ENCODE results near the gene SCIMP. TPM values are rescaled to one million over a fixed set of nuclear protein-coding genes. Genes with fewer than 3 reads are reported as not detected.
A peak's percentile ranks its signal among the peaks of the same experiment; 100 is the strongest.
"Not testable (repeated sequence)": the region's sequence is repeated elsewhere in the genome, so short reads cannot be mapped to it uniquely, and the experiment has no call there.

SCIMP gene
- total RNA-seq, 3 donors from 2014 or later, result 1.1 to 3.0 (median 2.8) TPM

DNA sequence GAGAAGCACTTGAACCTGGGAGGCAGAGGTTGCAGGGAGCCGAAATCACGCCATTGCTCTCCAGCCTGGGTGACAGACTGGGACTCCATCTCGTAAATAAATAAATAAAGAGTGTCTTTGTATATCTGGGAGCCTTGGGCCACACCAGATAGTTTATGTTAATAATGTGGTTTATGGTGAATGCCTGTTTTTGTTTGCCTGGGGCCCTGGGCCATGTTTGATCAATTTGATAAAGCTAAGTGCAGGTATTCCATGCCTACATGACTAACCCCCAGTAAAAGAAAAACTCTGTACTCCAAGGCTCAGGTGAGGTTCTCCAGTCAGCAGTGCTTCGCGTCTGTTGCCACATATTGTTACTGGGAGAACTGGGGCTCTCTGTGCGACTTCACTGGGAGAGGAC, 15.1 kb downstream of the SCIMP start:
- no peak for ATAC-seq
- H3K4me3 ChIP-seq, result no peak overlapping the region
- no peak for DNase-seq
- intact Hi-C loops (cut with DNase I, micrococcal nuclease), result no loop called here
- no peaks in the 10 kb centered on the region for H3K9me3 ChIP-seq
- H3K4me1 ChIP-seq (ENCODE audit: low read depth), result no peaks in the 10 kb centered on the region
- TF ChIP-seq, protein P1, sequence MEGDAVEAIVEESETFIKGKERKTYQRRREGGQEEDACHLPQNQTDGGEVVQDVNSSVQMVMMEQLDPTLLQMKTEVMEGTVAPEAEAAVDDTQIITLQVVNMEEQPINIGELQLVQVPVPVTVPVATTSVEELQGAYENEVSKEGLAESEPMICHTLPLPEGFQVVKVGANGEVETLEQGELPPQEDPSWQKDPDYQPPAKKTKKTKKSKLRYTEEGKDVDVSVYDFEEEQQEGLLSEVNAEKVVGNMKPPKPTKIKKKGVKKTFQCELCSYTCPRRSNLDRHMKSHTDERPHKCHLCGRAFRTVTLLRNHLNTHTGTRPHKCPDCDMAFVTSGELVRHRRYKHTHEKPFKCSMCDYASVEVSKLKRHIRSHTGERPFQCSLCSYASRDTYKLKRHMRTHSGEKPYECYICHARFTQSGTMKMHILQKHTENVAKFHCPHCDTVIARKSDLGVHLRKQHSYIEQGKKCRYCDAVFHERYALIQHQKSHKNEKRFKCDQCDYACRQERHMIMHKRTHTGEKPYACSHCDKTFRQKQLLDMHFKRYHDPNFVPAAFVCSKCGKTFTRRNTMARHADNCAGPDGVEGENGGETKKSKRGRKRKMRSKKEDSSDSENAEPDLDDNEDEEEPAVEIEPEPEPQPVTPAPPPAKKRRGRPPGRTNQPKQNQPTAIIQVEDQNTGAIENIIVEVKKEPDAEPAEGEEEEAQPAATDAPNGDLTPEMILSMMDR (IDR thresholded peaks at IDR 0.05), result no peak
- H3K36me3 ChIP-seq (ENCODE audit: low read depth), result no peaks in the 10 kb centered on the region

DNA sequence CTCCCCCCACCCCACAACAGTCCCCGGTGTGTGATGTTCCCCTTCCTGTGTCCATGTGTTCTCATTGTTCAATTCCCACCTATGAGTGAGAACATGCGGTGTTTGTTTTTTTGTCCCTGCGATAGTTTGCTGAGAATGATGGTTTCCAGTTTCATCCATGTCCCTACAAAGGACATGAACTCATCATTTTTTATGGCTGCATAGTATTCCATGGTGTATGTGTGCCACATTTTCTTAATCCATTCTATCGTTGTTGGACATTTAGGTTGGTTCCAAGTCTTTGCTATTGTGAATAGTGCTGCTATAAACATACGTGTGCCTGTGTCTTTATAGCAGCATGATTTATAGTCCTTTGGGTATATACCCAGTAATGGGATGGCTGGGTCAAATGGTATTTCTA, 17.1 kb downstream of the SCIMP start:
- DNase-seq; H3K9me3 ChIP-seq; H3K36me3 ChIP-seq (ENCODE audit: low read depth); intact Hi-C loops (cut with DNase I, micrococcal nuclease); H3K4me1 ChIP-seq (ENCODE audit: low read depth); ATAC-seq; H3K4me3 ChIP-seq: not testable (repeated sequence)

DNA sequence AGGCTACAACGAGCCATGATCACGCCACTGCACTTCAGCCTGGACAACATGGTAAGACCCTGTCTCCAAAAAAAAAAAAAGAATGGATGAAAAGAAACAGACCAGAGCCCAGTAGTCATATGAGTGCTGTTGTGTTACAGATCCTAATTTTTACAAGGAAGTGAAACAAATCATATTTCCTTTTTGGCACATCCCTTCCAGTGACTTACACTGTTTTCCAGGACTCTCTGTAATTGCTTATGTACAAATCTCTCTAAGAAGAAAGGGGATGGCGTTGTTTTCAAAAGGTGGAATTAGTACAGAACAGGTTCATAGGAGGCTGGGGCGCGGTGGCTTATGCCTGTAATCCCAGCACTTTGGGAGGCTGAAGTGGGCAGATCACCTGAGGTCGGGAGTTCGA, 23.2 kb downstream of the SCIMP start:
- H3K9me3 ChIP-seq, result no peaks in the 10 kb centered on the region
- TF ChIP-seq, protein P1 (IDR thresholded peaks at IDR 0.05), result no peak
- DNase-seq, result no peak
- no peak for ATAC-seq
- intact Hi-C loops (cut with DNase I, micrococcal nuclease), result no loop called here
- H3K36me3 ChIP-seq (ENCODE audit: low read depth), result no peaks in the 10 kb centered on the region
- H3K4me3 ChIP-seq, result no peak overlapping the region
- no peaks in the 10 kb centered on the region for H3K4me1 ChIP-seq (ENCODE audit: low read depth)

DNA sequence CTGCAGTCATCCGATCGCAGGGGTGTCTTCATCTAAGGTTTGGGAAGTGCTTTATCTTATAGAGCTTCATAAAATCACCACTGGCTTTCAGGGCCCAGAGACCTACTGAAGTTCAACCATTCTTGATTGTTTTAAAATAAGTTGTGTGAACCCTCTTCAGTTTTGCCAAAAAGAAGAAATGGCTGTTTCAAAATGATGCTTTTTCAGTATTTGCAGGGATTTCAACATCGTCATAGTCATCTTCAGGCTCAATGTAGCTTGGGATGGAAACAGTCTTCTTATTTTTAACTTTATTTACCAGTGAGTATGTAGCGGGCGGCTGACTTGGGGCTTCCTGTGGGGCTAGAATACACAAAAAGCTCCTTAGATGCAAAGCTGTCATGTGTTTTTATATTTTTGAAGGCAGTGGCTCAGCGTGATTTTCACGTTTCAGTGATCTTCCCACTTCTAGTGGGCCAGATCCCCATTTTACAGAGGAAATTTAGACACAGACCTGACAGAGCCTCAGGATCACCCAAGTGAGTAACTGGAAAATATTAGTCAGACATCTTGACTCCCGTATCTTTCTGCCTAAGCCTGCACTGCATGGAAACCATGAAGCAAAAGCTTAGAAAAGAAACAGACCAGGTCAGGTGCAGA, 23.9 kb downstream of the SCIMP start:
- Histone ChIP-seq H3K4me3 (no peak overlapping the region), H3K9me3 (no peaks in the 10 kb centered on the region), H3K36me3 (ENCODE audit: low read depth) (no peaks in the 10 kb centered on the region), H3K4me1 (ENCODE audit: low read depth) (no peaks in the 10 kb centered on the region)
- peak; percentile 40 for ATAC-seq
- intact Hi-C loops (cut with DNase I, micrococcal nuclease), result no loop called here
- TF ChIP-seq, protein P1 (IDR thresholded peaks at IDR 0.05), result no peak
- DNase-seq, result no peak

DNA sequence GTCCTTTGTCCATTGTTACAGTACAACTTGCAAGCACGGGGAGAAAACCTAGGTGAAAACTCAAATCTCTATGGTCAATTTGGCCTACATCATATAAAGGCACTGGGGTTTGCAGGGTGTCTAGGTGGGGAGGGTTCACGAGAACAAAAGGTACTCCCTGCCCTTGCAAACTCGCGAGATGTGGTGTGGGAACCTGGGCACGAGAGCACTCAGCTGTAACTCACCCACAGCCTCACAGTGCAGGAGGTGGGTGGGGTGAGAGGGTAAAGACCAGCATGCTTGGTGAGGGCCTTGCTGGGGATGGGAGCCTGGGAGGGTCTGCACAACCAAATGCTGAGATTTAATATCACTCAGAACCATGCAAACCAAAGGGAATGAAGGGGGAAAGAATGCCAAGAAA, 24.6 kb downstream of the SCIMP start:
- intact Hi-C loops (cut with DNase I, micrococcal nuclease), result no loop called here

DNA sequence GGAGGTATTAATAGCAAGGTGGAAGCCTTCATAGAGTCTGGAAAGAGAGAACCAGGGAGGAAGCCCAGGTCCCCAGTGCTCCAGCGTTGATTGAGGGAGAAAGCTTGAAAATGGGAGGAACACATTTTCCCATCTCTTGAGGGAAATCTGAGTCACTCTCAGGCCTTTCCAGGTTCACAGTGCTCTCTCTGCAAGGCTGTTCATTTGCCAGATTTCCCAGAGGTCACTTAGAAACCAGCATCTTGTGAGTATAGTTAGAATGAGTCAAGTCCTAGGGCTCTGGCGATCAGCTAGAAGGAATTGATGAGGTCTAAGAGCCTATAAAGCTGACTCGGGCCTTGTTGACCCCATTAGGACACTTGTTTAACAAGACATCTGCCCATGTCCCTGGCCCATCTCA, 25.3 kb downstream of the SCIMP start:
- TF ChIP-seq, protein P1 (IDR thresholded peaks at IDR 0.05), result no peak
- intact Hi-C loops (cut with DNase I, micrococcal nuclease), result no loop called here
- Histone ChIP-seq H3K4me1 (ENCODE audit: low read depth) (no peaks in the 10 kb centered on the region), H3K36me3 (ENCODE audit: low read depth) (no peaks in the 10 kb centered on the region), H3K9me3 (no peaks in the 10 kb centered on the region), H3K4me3 (no peak overlapping the region)
- ATAC-seq (no peak), DNase-seq (no peak)

More for the DNA sequence above, 24.6 kb downstream of the SCIMP start:
- no peaks in the 10 kb centered on the region for H3K9me3 ChIP-seq
- no peaks in the 10 kb centered on the region for H3K4me1 ChIP-seq (ENCODE audit: low read depth)
- TF ChIP-seq, protein P1 (IDR thresholded peaks at IDR 0.05), result no peak
- ATAC-seq (peak; percentile 19), DNase-seq (no peak)
- no peak overlapping the region for H3K4me3 ChIP-seq
- no peaks in the 10 kb centered on the region for H3K36me3 ChIP-seq (ENCODE audit: low read depth)

Measured in mucosa of descending colon (tissue), 3 donors.